EH (cell line): ENCODE results near the gene SUGCT.

ENCODE experiments used
- DNase-seq: peaks from one replicate; pipeline ENCODE4 v3.0.0-alpha.2; 2015; ENCODE audit warnings: low read depth

SUGCT gene

GRCh38 chr7:40722242-40722641 is 587.4 kb downstream of the SUGCT start:
- DNase-seq, result no peak

GRCh38 chr7:40723829-40724228 is 589.0 kb downstream of the SUGCT start:
- DNase-seq, result no peak

GRCh38 chr7:40726559-40726958 is 591.8 kb downstream of the SUGCT start:
- DNase-seq, result no peak

- DNase-seq, result peak; percentile 58
These were observed 598.3 kb downstream of the SUGCT start for GRCh38 chr7:40733114-40733513.

- no peak for DNase-seq
These were observed 598.8 kb downstream of the SUGCT start for GRCh38 chr7:40733578-40733977.

GRCh38 chr7:40739257-40739656 is 604.5 kb downstream of the SUGCT start:
- no peak for DNase-seq

GRCh38 chr7:40742270-40742669 is 607.5 kb downstream of the SUGCT start:
- DNase-seq, result no peak

- peak; percentile 30 for DNase-seq
These were observed 612.2 kb downstream of the SUGCT start for GRCh38 chr7:40746841-40747556.

- peak; percentile 59 for DNase-seq
These were observed 613.1 kb downstream of the SUGCT start for GRCh38 chr7:40747856-40748255.

GRCh38 chr7:40749877-40750276 is 615.1 kb downstream of the SUGCT start:
- DNase-seq, result peak; percentile 73

- DNase-seq, result peak; percentile 71
These were observed 618.6 kb downstream of the SUGCT start for GRCh38 chr7:40753455-40753854.

GRCh38 chr7:40755438-40755837 is 620.6 kb downstream of the SUGCT start:
- peak; percentile 39 for DNase-seq

GRCh38 chr7:40757109-40757508 is 622.3 kb downstream of the SUGCT start:
- no peak for DNase-seq

GRCh38 chr7:40758590-40758989 is 623.8 kb downstream of the SUGCT start:
- no peak for DNase-seq

GRCh38 chr7:40760293-40760964 is 625.6 kb downstream of the SUGCT start:
- no peak for DNase-seq

- no peak for DNase-seq
These were observed 626.2 kb downstream of the SUGCT start for GRCh38 chr7:40760987-40761386.

- no peak for DNase-seq
These were observed 627.2 kb downstream of the SUGCT start for GRCh38 chr7:40761762-40762560.

GRCh38 chr7:40763319-40764287 is 628.8 kb downstream of the SUGCT start:
- peak; percentile 97 for DNase-seq

- no peak for DNase-seq
These were observed 630.8 kb downstream of the SUGCT start for GRCh38 chr7:40765639-40766038.

- no peak for DNase-seq
These were observed 637.3 kb downstream of the SUGCT start for GRCh38 chr7:40772096-40772495.

- DNase-seq, result no peak
These were observed 638.9 kb downstream of the SUGCT start for GRCh38 chr7:40773656-40774055.

- no peak for DNase-seq
These were observed 641.1 kb downstream of the SUGCT start for GRCh38 chr7:40775877-40776276.
